GM18526 (cell line): ENCODE measurements around the gene DSC3.

Experiments used
- POLR2A ChIP-seq: IDR thresholded peaks from 3 replicates; pipeline ENCODE4 v1.6.1; 2011; ENCODE audit not compliant: insufficient read length; ENCODE audit errors: extremely low read depth

Gene DSC3

DNA sequence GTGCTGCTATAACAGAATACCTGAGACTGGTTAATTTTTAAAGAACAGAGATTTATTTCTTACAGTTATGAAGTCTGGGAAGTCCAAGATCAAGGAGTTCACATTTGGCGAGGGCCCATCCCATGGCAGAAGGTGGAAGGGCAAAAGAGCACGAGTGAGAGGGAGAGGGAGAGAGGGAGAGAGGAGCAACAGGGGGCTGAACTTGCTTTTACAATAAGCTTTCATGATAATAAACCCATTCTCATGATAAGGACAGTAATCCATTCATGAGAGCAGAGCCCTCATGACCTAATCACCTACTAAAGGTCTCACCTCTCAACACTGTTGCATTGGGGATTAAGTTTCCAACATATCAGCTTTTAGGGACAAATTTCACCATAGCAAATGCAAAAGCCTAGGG is 45.3 kb downstream of the DSC3 start:
- no peak for TF ChIP-seq POLR2A

DNA sequence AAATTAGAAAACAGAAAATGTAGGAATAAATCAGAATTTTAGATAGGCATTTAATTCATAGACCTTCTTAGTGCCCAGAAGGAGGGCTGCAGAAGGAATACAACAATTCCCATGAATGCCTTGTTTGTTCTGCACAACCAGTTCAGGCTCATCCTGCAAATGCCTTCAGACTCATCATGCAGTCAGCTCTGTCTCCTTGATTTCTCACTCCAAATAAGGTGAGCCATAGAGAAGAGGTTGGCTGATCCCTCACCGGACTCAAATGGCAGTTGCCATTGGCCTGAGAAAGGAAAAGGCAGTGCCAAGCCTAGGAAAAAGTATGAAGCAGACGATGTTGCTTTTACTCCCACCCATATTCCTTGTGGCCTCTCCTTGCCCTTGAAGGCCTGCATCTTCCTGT is 50.3 kb downstream of the DSC3 start:
- no peak for TF ChIP-seq POLR2A

- no peak for TF ChIP-seq POLR2A
Measured at GRCh38 chr18:30991397-30991796, 51.1 kb downstream of the DSC3 start.

- TF ChIP-seq POLR2A = no peak
Measured at GRCh38 chr18:30989141-30989540, 53.4 kb downstream of the DSC3 start.

DNA sequence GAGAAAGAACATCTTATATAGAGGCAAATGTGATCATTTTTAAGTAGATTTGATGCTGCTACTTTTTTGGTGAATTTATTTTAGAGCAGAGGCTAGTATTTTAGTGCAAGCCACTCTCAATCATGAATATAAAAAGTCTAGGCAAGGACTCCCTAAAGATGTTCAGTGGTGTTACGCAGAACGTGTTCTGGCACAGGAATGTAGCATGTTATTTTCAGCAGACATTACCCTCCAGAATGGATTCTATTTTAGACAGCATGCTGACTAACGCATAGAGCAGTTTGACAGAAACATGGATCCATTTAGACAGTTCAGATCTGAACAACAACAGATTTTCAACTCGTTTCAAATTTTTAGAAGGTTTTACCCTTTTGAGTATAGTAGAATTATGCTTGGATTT is 54.1 kb downstream of the DSC3 start:
- no peak for TF ChIP-seq POLR2A

DNA sequence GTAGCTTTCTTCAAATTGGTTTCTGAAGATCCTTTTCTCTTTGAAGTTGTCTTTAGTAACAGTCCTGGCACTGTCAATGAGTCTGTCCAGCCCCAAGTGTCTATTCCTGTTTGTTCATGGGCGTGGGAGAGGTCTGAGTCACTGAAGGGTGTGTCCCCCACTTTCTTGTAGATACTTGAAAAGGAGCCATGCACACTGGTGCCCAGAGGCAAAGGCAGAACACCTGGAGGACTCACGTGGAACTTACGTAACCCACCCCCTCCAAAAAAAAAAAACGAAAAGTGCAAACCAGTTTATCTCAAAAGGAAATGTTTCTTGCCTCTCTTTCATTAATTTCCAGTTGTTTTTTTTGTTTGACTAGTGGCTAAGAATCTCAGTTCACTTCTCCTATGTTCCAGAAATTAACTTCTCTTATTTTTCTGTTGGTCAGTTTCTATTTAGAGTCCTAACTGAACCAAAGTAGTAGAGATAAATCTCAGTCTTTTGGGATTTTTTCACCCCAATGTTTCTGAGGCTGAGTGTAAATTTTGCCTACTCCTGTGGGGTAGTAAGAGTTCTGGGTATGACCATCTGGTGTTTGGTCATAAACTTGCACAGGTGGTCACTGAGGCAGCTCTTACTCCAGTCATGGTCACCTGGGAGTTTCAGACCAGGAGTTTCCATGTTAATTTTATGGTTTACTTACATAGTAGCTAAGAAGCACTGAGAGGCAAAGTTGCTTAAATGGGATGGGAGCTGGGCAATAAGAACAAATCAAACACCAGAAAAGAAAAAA is 54.9 kb downstream of the DSC3 start:
- no peak for TF ChIP-seq POLR2A

DNA sequence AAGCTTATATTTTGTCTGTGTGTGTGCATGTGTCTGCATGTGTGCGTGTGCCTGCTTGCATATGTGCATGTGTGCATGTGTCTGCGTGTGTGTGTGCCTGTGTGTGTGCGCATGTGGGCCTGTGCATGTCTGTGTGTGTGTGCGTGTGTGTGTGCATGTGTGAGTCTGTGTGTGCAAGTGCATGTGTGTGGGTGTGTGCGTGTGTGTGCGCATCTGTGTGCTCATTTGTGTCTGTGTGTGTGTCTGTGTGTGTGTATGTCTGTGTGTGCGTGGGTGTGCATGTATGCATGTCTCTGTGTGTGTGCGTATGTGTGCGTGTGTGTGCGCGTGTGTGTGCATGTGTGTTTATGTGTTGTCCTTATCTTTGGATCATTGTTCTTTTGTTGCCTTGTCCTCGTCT is 56.8 kb downstream of the DSC3 start:
- no peak for TF ChIP-seq POLR2A

DNA sequence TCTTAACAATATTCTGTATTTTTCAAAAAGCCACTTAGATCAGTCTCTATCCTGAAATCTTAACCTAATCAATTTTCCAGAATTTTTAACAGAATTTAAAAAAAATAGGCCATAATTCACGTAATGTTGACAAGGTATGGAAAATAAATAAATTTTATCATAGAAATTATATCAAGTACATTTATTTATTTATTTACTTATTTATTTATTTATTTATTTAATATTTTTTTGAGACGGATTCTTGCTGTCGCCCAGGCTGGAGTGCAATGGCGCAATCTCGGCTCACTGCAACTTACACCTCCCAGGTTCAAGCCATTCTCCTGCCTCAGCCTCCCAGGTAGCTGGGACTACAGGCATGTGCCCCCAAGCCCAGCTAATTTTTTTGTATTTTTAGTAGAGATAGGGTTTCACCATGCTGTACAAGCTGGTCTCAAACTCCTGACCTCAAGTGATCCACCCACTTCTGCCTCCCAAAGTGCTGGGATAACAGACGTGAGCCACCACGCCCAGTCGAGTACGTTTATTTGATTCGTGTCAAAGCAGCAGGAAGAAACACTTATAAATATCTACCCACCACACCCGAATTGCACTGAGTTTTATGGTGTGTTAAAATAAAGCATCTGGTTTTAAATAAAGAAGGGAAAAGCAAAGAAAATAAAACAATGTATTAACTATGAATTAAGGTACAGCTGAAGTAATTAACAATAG is 60.1 kb downstream of the DSC3 start:
- no peak for TF ChIP-seq POLR2A

- TF ChIP-seq POLR2A = no peak
Measured at GRCh38 chr18:30971338-30971956, 71.1 kb downstream of the DSC3 start.

- TF ChIP-seq POLR2A = no peak
Measured at GRCh38 chr18:30970196-30970816, 72.2 kb downstream of the DSC3 start.

GRCh38 chr18:30969670-30970170 is 72.8 kb downstream of the DSC3 start:
- no peak for TF ChIP-seq POLR2A

DNA sequence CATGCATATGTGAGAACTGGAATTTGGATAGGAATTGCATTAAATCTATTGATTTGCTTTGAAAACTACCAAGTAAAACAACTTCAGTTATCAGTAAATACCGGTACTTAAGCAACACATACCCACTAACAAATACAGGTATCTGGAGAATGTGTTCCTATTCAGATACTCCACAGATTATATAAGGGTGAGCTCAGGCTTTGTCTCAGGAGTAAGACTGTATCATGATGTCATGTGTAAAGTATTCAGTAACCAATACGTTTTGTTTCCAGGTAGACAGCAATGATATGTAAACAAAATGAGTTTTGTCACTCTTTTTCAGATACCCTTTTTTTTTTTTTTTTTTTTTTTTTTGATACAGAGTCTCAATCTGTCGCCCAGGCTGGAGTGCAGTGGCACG is 74.8 kb downstream of the DSC3 start:
- TF ChIP-seq POLR2A = no peak

GRCh38 chr18:30965237-30965636 is 77.3 kb downstream of the DSC3 start:
- TF ChIP-seq POLR2A = no peak

GRCh38 chr18:30960661-30961060 is 81.9 kb downstream of the DSC3 start:
- no peak for TF ChIP-seq POLR2A

GRCh38 chr18:30957066-30957465 is 85.5 kb downstream of the DSC3 start:
- TF ChIP-seq POLR2A = no peak

- no peak for TF ChIP-seq POLR2A
Measured at GRCh38 chr18:30954262-30954661, 88.3 kb downstream of the DSC3 start.
